ENCODE measurements around the gene NRP1.

NRP1 gene

GRCh38 chr10:33290321-33291052, 44.0 kb downstream of the NRP1 start:
- Histone ChIP-seq H3K4me3 (no peak overlapping the region), H3K4me2 (no peak overlapping the region), H3K9me3 (replicated peaks in 1 of 11) (0 out of 22 replicates have a peak, but pooled peaks cover 0 to 7% (median 0%) of the 10 kb centered on the region in 11 experiments), H3K36me3 (peaks cover 0 to 84% (median 0%) of the 10 kb centered on the region in 11 experiments; a peak in 7 of 22 replicates), H3K27ac (no peak overlapping the region), H4K20me1 (peaks cover 0 to 100% (median 0%) of the 10 kb centered on the region in 11 experiments; a peak in 8 of 22 replicates), H3K9ac (no peak overlapping the region), H3K4me1 (peaks cover 0 to 36% (median 2%) of the 10 kb centered on the region in 10 experiments; a peak in 8 of 20 replicates), H3K27me3 (no peaks in the 10 kb centered on the region)
- no peak for TF ChIP-seq Cebpa-rat (IDR thresholded peaks at IDR 0.05)

- TF ChIP-seq Cebpa-rat (IDR thresholded peaks at IDR 0.05) = no peak
- H3K27ac ChIP-seq = no peak overlapping the region
- H3K4me2 ChIP-seq = no peak overlapping the region
- H3K9me3 ChIP-seq (replicated peaks in 1 of 11) = no peaks in the 10 kb centered on the region
- no peak overlapping the region for H3K4me3 ChIP-seq
- peaks cover 0 to 84% (median 0%) of the 10 kb centered on the region in 11 experiments; a peak in 6 of 22 replicates for H3K36me3 ChIP-seq
- no peaks in the 10 kb centered on the region for H3K27me3 ChIP-seq
- no peak overlapping the region for H3K9ac ChIP-seq
- H4K20me1 ChIP-seq = peaks cover 0 to 100% (median 0%) of the 10 kb centered on the region in 11 experiments; a peak in 8 of 22 replicates
- peaks cover 0 to 37% (median 2%) of the 10 kb centered on the region in 10 experiments; a peak in 8 of 20 replicates for H3K4me1 ChIP-seq
Observed at GRCh38 chr10:33289776-33290175, 44.7 kb downstream of the NRP1 start.

DNA sequence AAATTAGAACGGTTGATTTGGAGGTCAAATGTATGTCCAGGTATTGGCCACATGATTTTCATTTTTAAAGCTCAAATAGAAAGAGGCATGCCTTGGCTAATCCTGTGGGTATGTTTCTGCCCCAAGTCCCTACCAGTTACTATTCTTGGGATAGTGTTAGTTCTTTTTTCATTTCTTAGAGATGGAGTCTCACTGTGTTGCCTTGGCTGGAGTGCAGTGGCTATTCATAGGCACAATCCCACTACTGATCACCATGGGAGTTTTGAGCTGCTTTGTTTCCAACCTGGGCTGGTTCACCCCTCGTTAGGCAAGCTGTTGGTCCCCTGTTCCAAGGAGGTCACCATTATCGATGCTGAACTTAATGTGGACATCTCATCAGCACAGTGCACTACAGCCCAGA, 46.3 kb downstream of the NRP1 start:
- Histone ChIP-seq H3K4me2 (no peak overlapping the region; a peak in 1 of 22 replicates), H3K9me3 (replicated peaks in 1 of 11) (no peaks in the 10 kb centered on the region), H3K27me3 (no peaks in the 10 kb centered on the region), H3K27ac (no peak overlapping the region), H3K9ac (no peak overlapping the region), H4K20me1 (peaks cover 0 to 100% (median 0%) of the 10 kb centered on the region in 11 experiments; a peak in 8 of 22 replicates), H3K4me1 (peaks cover 0 to 37% (median 2%) of the 10 kb centered on the region in 10 experiments; a peak in 8 of 20 replicates), H3K36me3 (peaks cover 0 to 82% (median 0%) of the 10 kb centered on the region in 11 experiments; a peak in 6 of 22 replicates), H3K4me3 (no peak overlapping the region)
- no peak for TF ChIP-seq Cebpa-rat (IDR thresholded peaks at IDR 0.05)

DNA sequence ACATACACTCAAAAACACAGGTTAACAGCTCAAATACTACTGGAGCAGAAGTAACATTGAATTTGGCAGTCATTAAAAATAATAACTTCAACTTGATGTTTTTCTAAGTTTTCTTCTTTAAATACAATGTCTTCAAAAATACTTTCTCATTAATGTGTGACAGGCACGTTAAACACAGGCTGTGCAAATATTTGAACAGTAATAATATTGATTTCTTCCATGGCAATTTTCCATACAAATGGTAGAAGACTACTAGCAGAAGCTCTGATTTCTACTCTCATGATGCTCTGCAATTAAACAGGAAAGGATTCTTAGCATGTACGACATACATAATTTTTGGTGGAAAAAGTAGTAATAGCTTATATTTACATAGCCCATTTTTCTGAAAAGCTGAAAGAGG, 47.4 kb downstream of the NRP1 start:
- Histone ChIP-seq H3K4me1 (peaks cover 0 to 37% (median 2%) of the 10 kb centered on the region in 10 experiments; a peak in 8 of 20 replicates), H3K4me2 (no peak overlapping the region; a peak in 1 of 22 replicates), H3K36me3 (peaks cover 0 to 82% (median 0%) of the 10 kb centered on the region in 11 experiments; a peak in 6 of 22 replicates), H3K27me3 (no peaks in the 10 kb centered on the region), H4K20me1 (peaks cover 0 to 100% (median 0%) of the 10 kb centered on the region in 11 experiments; a peak in 8 of 22 replicates), H3K9ac (no peak overlapping the region), H3K4me3 (no peak overlapping the region), H3K9me3 (replicated peaks in 1 of 11) (no peaks in the 10 kb centered on the region), H3K27ac (no peak overlapping the region)
- no peak for TF ChIP-seq Cebpa-rat (IDR thresholded peaks at IDR 0.05)

DNA sequence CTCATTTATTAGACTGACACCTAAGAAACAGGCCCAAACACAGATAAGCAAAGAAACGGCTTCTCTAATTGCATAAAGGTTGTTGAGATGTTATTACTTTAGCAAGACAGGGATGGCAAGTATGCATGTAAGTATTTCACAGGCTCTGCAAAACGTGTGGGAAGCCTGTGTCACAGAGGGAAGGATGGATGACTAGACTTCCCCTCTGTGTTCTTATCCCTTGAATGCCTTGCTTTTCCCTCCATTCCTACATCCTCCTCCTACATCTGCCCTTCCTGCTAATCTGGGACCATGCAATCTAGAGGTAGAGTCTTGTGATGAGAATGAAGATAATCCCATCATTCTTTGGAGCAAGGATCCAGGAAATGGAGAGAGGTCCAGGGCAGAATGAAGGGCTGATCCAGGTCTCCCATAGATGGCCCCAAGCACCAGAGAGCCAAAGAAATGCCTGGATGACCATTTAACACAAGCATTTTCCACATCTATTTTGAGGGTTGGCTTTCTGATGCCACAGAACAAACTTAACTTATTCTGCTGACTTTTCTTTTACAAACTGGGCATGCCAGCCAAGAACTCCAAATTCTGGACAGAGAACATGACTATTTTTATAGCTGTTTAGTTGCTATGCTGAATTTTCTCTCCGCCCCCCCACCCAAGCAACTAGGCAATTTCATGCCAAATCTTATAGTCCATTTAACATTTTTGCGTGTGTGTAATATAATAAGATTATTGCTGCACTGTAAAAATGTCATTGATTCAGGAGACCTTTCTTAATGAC, 48.1 kb downstream of the NRP1 start:
- Histone ChIP-seq H3K36me3 (peaks cover 0 to 82% (median 0%) of the 10 kb centered on the region in 11 experiments; a peak in 6 of 22 replicates), H4K20me1 (peaks cover 0 to 100% (median 0%) of the 10 kb centered on the region in 11 experiments; a peak in 8 of 22 replicates), H3K9me3 (replicated peaks in 1 of 11) (no peaks in the 10 kb centered on the region), H3K9ac (no peak overlapping the region), H3K4me1 (peaks cover 0 to 35% (median 2%) of the 10 kb centered on the region in 10 experiments; a peak in 8 of 20 replicates), H3K4me2 (peak overlapping the region in 3 of 11 experiments; percentile 0 to 34 (median 26); a peak in 2 of 22 replicates), H3K4me3 (no peak overlapping the region), H3K27me3 (no peaks in the 10 kb centered on the region), H3K27ac (no peak overlapping the region)
- no peak for TF ChIP-seq Cebpa-rat (IDR thresholded peaks at IDR 0.05)

GRCh38 chr10:33284945-33285344, 49.5 kb downstream of the NRP1 start:
- no peaks in the 10 kb centered on the region for H3K27me3 ChIP-seq
- H3K4me1 ChIP-seq = peaks cover 0 to 35% (median 2%) of the 10 kb centered on the region in 10 experiments; a peak in 8 of 20 replicates
- no peak overlapping the region for H3K4me3 ChIP-seq
- TF ChIP-seq Cebpa-rat (IDR thresholded peaks at IDR 0.05) = no peak
- H3K4me2 ChIP-seq = no peak overlapping the region
- H4K20me1 ChIP-seq = peaks cover 0 to 100% (median 0%) of the 10 kb centered on the region in 11 experiments; a peak in 8 of 22 replicates
- no peak overlapping the region for H3K9ac ChIP-seq
- H3K9me3 ChIP-seq (replicated peaks in 1 of 11) = no peaks in the 10 kb centered on the region
- H3K36me3 ChIP-seq = peaks cover 0 to 82% (median 0%) of the 10 kb centered on the region in 11 experiments; a peak in 6 of 22 replicates
- no peak overlapping the region for H3K27ac ChIP-seq

- H3K27me3 ChIP-seq = no peaks in the 10 kb centered on the region
- H3K4me3 ChIP-seq = no peak overlapping the region
- no peaks in the 10 kb centered on the region for H3K9me3 ChIP-seq (replicated peaks in 1 of 11)
- peaks cover 0 to 100% (median 0%) of the 10 kb centered on the region in 11 experiments; a peak in 7 of 22 replicates for H4K20me1 ChIP-seq
- no peak for TF ChIP-seq Cebpa-rat (IDR thresholded peaks at IDR 0.05)
- peaks cover 0 to 98% (median 0%) of the 10 kb centered on the region in 11 experiments; a peak in 6 of 22 replicates for H3K36me3 ChIP-seq
- no peak overlapping the region for H3K27ac ChIP-seq
- no peak overlapping the region for H3K4me2 ChIP-seq
- no peak overlapping the region for H3K9ac ChIP-seq
- H3K4me1 ChIP-seq = no peaks in the 10 kb centered on the region
Observed at GRCh38 chr10:33279811-33280602, 54.5 kb downstream of the NRP1 start.

GRCh38 chr10:33279276-33279675, 55.2 kb downstream of the NRP1 start:
- Histone ChIP-seq H3K9ac (no peak overlapping the region), H3K4me3 (no peak overlapping the region), H3K27me3 (no peaks in the 10 kb centered on the region), H3K9me3 (replicated peaks in 1 of 11) (no peaks in the 10 kb centered on the region), H4K20me1 (peaks cover 0 to 100% (median 0%) of the 10 kb centered on the region in 11 experiments; a peak in 7 of 22 replicates), H3K4me1 (no peaks in the 10 kb centered on the region), H3K4me2 (no peak overlapping the region), H3K36me3 (peaks cover 0 to 99% (median 0%) of the 10 kb centered on the region in 11 experiments; a peak in 6 of 22 replicates), H3K27ac (no peak overlapping the region)
- TF ChIP-seq Cebpa-rat (IDR thresholded peaks at IDR 0.05) = no peak
